NCI-H1105 treated with DMSO at 0.1 percent for 48 hours (cell line): Measurements from ENCODE around the gene TEKT5.

Source experiments
- DNase-seq: peaks from one replicate; lab custom pipeline; 2025; lab: John Stamatoyannopoulos, UW

Gene TEKT5

DNA sequence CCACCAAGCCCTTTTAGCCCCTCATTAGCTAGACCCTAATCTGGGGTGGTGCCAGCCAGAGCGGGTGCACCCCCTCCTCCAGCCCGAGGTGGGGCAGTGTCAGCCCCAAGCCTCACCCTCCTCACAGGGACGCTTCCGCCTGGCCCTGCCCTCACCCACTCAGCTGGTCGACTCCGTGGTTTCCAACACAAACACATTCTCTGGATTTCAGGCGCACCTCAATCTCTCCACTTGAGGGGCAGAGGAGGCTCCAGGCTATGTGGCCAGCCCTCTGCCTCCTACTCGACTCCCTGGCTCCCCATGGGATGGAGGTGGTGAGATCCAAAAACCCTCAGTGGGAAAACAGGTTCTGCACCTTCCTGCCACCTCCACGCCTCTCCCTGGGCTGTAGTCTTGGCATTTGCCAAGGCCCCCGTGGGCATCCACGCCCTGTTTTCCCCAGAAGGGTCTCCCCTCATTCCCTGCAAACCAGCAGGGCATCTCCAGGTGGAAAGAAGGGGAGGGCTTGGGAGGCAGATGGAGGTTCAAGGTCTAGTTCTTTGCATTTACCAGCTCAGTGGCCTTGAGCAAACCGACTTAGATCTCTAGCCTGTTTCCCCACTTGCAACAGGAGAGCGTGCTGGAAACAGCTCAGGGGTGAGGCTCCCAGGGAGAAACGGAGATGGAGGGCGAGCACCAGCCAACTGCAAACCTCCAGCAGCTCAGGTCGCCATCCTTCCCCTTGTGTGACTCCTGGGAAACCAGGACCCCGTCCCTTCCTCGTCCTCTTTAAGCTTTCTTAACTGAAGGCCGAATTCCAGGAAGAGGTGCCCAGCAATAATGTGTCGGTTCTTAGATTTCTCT lies 116.0 kb downstream of the TEKT5 start:
- DNase-seq: no peak
